Head of caudate nucleus (tissue), 42 donors: ENCODE measurements around the gene MYO3B.
"Not testable (repeated sequence)": the region's sequence is repeated elsewhere in the genome, so short reads cannot be mapped to it uniquely, and the experiment has no call there.

Experiments used
- DNase-seq, 42 donors: peaks; one replicate each; pipeline versions ENCODE4 v3.0.0 to v3.0.0-alpha.2; 2020 to 2021; ENCODE audit warnings: mixed read lengths in 7 of 42
- intact Hi-C: fragments of 100-400 bp; cut with DNase I; formaldehyde crosslinking; loops from one replicate; pipeline ENCODE4 v1.15.0; 2022

The MYO3B gene

GRCh38 chr2:170652637-170653417 lies 474.9 kb downstream of the MYO3B start:
- intact Hi-C loops = no loop called here

GRCh38 chr2:170656669-170657068 lies 478.7 kb downstream of the MYO3B start:
- intact Hi-C loops = no loop called here
- no peak for DNase-seq

More at GRCh38 chr2:170652637-170653417, 474.9 kb downstream of the MYO3B start:
- no peak for DNase-seq

- DNase-seq = peak in 1 of 42 donors; percentile 22
- intact Hi-C loops = no loop called here
Observed at GRCh38 chr2:170660409-170660808, 482.5 kb downstream of the MYO3B start.

GRCh38 chr2:170665743-170666142 lies 487.8 kb downstream of the MYO3B start:
- intact Hi-C loops = no loop called here
- peak in 1 of 42 donors; percentile 4 for DNase-seq

GRCh38 chr2:170669909-170670308 lies 492.0 kb downstream of the MYO3B start:
- DNase-seq = peak in 1 of 42 donors; percentile 0
- intact Hi-C loops = no loop called here

- DNase-seq = peak in 1 of 42 donors; percentile 14
- intact Hi-C loops = no loop called here
Observed at GRCh38 chr2:170670651-170671050, 492.7 kb downstream of the MYO3B start.

- peak in 1 of 42 donors; percentile 8 for DNase-seq
- intact Hi-C loops = no loop called here
Observed at GRCh38 chr2:170671079-170671478, 493.1 kb downstream of the MYO3B start.

GRCh38 chr2:170674282-170674681 lies 496.3 kb downstream of the MYO3B start:
- peak in 1 of 42 donors; percentile 5 for DNase-seq
- intact Hi-C loops = not testable (repeated sequence)

GRCh38 chr2:170675701-170676100 lies 497.8 kb downstream of the MYO3B start:
- DNase-seq = no peak
- intact Hi-C loops = no loop called here

GRCh38 chr2:170679607-170680079 lies 501.7 kb downstream of the MYO3B start:
- peak in 3 of 42 donors; percentile 4 to 45 (median 6) for DNase-seq
- intact Hi-C loops = no loop called here

GRCh38 chr2:170680172-170680941 lies 502.4 kb downstream of the MYO3B start:
- no peak for DNase-seq
- intact Hi-C loops = no loop called here

- intact Hi-C loops = no loop called here
Observed at GRCh38 chr2:170681311-170681710, 503.4 kb downstream of the MYO3B start.

GRCh38 chr2:170685591-170685990 lies 507.6 kb downstream of the MYO3B start:
- no peak for DNase-seq
- intact Hi-C loops = no loop called here

More at GRCh38 chr2:170681311-170681710, 503.4 kb downstream of the MYO3B start:
- no peak for DNase-seq

- intact Hi-C loops = no loop called here
Observed at GRCh38 chr2:170689481-170689880, 511.5 kb downstream of the MYO3B start.

GRCh38 chr2:170690640-170691039 lies 512.7 kb downstream of the MYO3B start:
- no peak for DNase-seq
- intact Hi-C loops = no loop called here

More at GRCh38 chr2:170689481-170689880, 511.5 kb downstream of the MYO3B start:
- DNase-seq = no peak

- no peak for DNase-seq
- intact Hi-C loops = no loop called here
Observed at GRCh38 chr2:170694316-170694715, 516.4 kb downstream of the MYO3B start.

- intact Hi-C loops = no loop called here
- no peak for DNase-seq
Observed at GRCh38 chr2:170695521-170696410, 517.8 kb downstream of the MYO3B start.

- DNase-seq = peak in 1 of 42 donors; percentile 27
- intact Hi-C loops = no loop called here
Observed at GRCh38 chr2:170696948-170697347, 519.0 kb downstream of the MYO3B start.

GRCh38 chr2:170701011-170701410 lies 523.1 kb downstream of the MYO3B start:
- intact Hi-C loops = no loop called here
- no peak for DNase-seq
